Measurements from ENCODE around the gene FRMD5.

The FRMD5 gene

GRCh38 chr15:43893956-43894355, 301.1 kb downstream of the FRMD5 start:
- DNase-seq = no peak
- H3K4me1 ChIP-seq (ENCODE audit: low read length) = no peaks in the 10 kb centered on the region
- no peaks in the 10 kb centered on the region for H3K9me2 ChIP-seq (replicated peaks; ENCODE audit: insufficient read depth, low read length)
- no peaks in the 10 kb centered on the region for H3K79me2 ChIP-seq (ENCODE audit: low read length)
- no peaks in the 10 kb centered on the region for H3F3A ChIP-seq (ENCODE audit: insufficient read depth, low read length)
- H3K27ac ChIP-seq (ENCODE audit: low read length) = no peak overlapping the region
- H3K9me3 ChIP-seq (replicated peaks; ENCODE audit: insufficient read depth, low read length) = no peaks in the 10 kb centered on the region
- no peak overlapping the region for H3K4me2 ChIP-seq (ENCODE audit: low read depth, low read length)
- H3K27me3 ChIP-seq (replicated peaks; ENCODE audit: insufficient read depth, low read length) = no peaks in the 10 kb centered on the region
- H3K9ac ChIP-seq (ENCODE audit: low read length) = no peak overlapping the region
- no peak overlapping the region for H3K4me3 ChIP-seq (ENCODE audit: low read length)
- H3K36me3 ChIP-seq (replicated peaks; ENCODE audit: insufficient read depth, low read length) = no peaks in the 10 kb centered on the region
- no peak for TF ChIP-seq EZH2 (optimal IDR thresholded peaks at IDR 0.05; ENCODE audit: low read depth, low read length)
- no peak for TF ChIP-seq CTCF (IDR thresholded peaks at IDR 0.05; ENCODE audit: low read length)
- no peak for TF ChIP-seq EZH2phosphoT487 (IDR thresholded peaks at IDR 0.05; ENCODE audit: low read length)
- H4K20me1 ChIP-seq (ENCODE audit: insufficient read depth, low read length) = no peaks in the 10 kb centered on the region
- H2AFZ ChIP-seq (ENCODE audit: low read length) = no peak overlapping the region

- no peaks in the 10 kb centered on the region for H3K79me2 ChIP-seq (ENCODE audit: low read length)
- H3K4me3 ChIP-seq (ENCODE audit: low read length) = no peak overlapping the region
- H3K9me3 ChIP-seq (replicated peaks; ENCODE audit: insufficient read depth, low read length) = no peaks in the 10 kb centered on the region
- no peaks in the 10 kb centered on the region for H3K9me2 ChIP-seq (replicated peaks; ENCODE audit: insufficient read depth, low read length)
- H3K4me1 ChIP-seq (ENCODE audit: low read length) = no peaks in the 10 kb centered on the region
- H3K9ac ChIP-seq (ENCODE audit: low read length) = no peak overlapping the region
- no peaks in the 10 kb centered on the region for H4K20me1 ChIP-seq (ENCODE audit: insufficient read depth, low read length)
- H3F3A ChIP-seq (ENCODE audit: insufficient read depth, low read length) = no peaks in the 10 kb centered on the region
- H2AFZ ChIP-seq (ENCODE audit: low read length) = no peak overlapping the region
- no peaks in the 10 kb centered on the region for H3K36me3 ChIP-seq (replicated peaks; ENCODE audit: insufficient read depth, low read length)
- no peak overlapping the region for H3K4me2 ChIP-seq (ENCODE audit: low read depth, low read length)
- H3K27ac ChIP-seq (ENCODE audit: low read length) = no peak overlapping the region
- H3K27me3 ChIP-seq (replicated peaks; ENCODE audit: insufficient read depth, low read length) = no peaks in the 10 kb centered on the region
- no peak for DNase-seq
- TF ChIP-seq EZH2phosphoT487 (IDR thresholded peaks at IDR 0.05; ENCODE audit: low read length) (no peak), EZH2 (optimal IDR thresholded peaks at IDR 0.05; ENCODE audit: low read depth, low read length) (no peak), CTCF (IDR thresholded peaks at IDR 0.05; ENCODE audit: low read length) (no peak)
Measured at GRCh38 chr15:43889042-43889441, 306.0 kb downstream of the FRMD5 start.

- Histone ChIP-seq H3K4me1 (ENCODE audit: low read length) (no peaks in the 10 kb centered on the region), H3K27ac (ENCODE audit: low read length) (no peak overlapping the region), H3K4me3 (ENCODE audit: low read length) (no peak overlapping the region), H3K79me2 (ENCODE audit: low read length) (no peaks in the 10 kb centered on the region), H3K36me3 (replicated peaks; ENCODE audit: insufficient read depth, low read length) (no peaks in the 10 kb centered on the region), H3K9ac (ENCODE audit: low read length) (no peak overlapping the region), H3K9me2 (replicated peaks; ENCODE audit: insufficient read depth, low read length) (no peaks in the 10 kb centered on the region), H3K4me2 (ENCODE audit: low read depth, low read length) (no peak overlapping the region), H3K9me3 (replicated peaks; ENCODE audit: insufficient read depth, low read length) (no peaks in the 10 kb centered on the region), H3K27me3 (replicated peaks; ENCODE audit: insufficient read depth, low read length) (no peaks in the 10 kb centered on the region), H4K20me1 (ENCODE audit: insufficient read depth, low read length) (no peaks in the 10 kb centered on the region), H2AFZ (ENCODE audit: low read length) (no peak overlapping the region), H3F3A (ENCODE audit: insufficient read depth, low read length) (no peaks in the 10 kb centered on the region)
- no peak for DNase-seq
- TF ChIP-seq EZH2 (optimal IDR thresholded peaks at IDR 0.05; ENCODE audit: low read depth, low read length) (no peak), CTCF (IDR thresholded peaks at IDR 0.05; ENCODE audit: low read length) (no peak), EZH2phosphoT487 (IDR thresholded peaks at IDR 0.05; ENCODE audit: low read length) (no peak)
Measured at GRCh38 chr15:43887901-43888300, 307.2 kb downstream of the FRMD5 start.

All from MM.1S (cell line).